Articular chondrocyte of knee joint (primary cell): ENCODE data around the gene RGS6. TPM values are rescaled to one million over a fixed set of nuclear protein-coding genes. Genes with fewer than 3 reads are reported as not detected.

ENCODE experiments used
- small RNA-seq: library from RNA; depleted of rRNA; stranded (forward); fragments of <200 nt; gene quantifications from one replicate; pipeline ENCODE3, GENCODE V24; 2012
- total RNA-seq: library from RNA; depleted of rRNA; stranded (reverse); fragments of >200 nt; gene quantifications from 2 replicates; pipeline ENCODE4 v1.2.3, GENCODE V29; 2012

Gene RGS6
- not detected in 2 replicates for total RNA-seq

GRCh38 chr14:71932229-71932981 lies at the start of gene RGS6:
Gene RGS6 (plus strand): TSS chr14:71932429.

Small RNA genes lying within 50 kb of the gene (small RNA-seq; reads per million reads assigned to genes)
- not detected for gene MIR7843
- gene RF00019 = not detected
